CD8-positive, alpha-beta memory T cell (primary cell): ENCODE results near the gene RHBDL1. TPM values are rescaled to one million over a fixed set of nuclear protein-coding genes. Genes with fewer than 3 reads are reported as not detected.
"Not testable (repeated sequence)": the region's sequence is repeated elsewhere in the genome, so short reads cannot be mapped to it uniquely, and the experiment has no call there.

Experiments
- CTCF ChIA-PET: fragments of 350-600 bp; sonication (Branson Sonifier 250); formaldehyde crosslinking; loops from one replicate; lab custom pipeline; 2021; ENCODE audit warnings: antibody characterized with exemption; lab: Charles Lee
- POLR2A ChIA-PET: fragments of 350-600 bp; sonication (Branson Sonifier 250); formaldehyde crosslinking; loops from one replicate; lab custom pipeline; 2021; ENCODE audit warnings: antibody characterized with exemption; lab: Charles Lee
- DNase-seq, 5 donors: peaks; one replicate each; pipeline versions ENCODE4 v3.0.0 to v3.0.0-alpha.2; 2020 to 2022; ENCODE audit warnings: mixed read lengths in 1 of 5
- H3K27ac ChIP-seq: one replicate; pipeline ENCODE4 v1.7.0; 2013; ENCODE audit warnings: low read depth, mild to moderate bottlenecking, low read length, moderate library complexity
- H3K27me3 ChIP-seq: 2 replicates; pipeline ENCODE4 v1.7.0; 2013; ENCODE audit warnings: low read length, mild to moderate bottlenecking; ENCODE audit not compliant: insufficient read depth, poor library complexity, severe bottlenecking
- H3K36me3 ChIP-seq: 2 replicates; pipeline ENCODE4 v1.7.0; 2013; ENCODE audit warnings: mild to moderate bottlenecking, low read length, moderate library complexity; ENCODE audit not compliant: insufficient read depth
- H3K4me1 ChIP-seq: 2 replicates; pipeline ENCODE4 v1.7.0; 2013; ENCODE audit warnings: mild to moderate bottlenecking, low read length, moderate library complexity; ENCODE audit not compliant: insufficient read depth
- H3K4me3 ChIP-seq: 2 replicates; pipeline ENCODE4 v1.7.0; 2013; ENCODE audit warnings: mild to moderate bottlenecking, low read length
- H3K9me3 ChIP-seq: 2 replicates; pipeline ENCODE4 v1.7.0; 2013; ENCODE audit warnings: mild to moderate bottlenecking, low read length
- H3K27ac Mint-ChIP-seq, 8 donors: one replicate each; pipeline ENCODE4 v1.8.0; 2020 to 2021; ENCODE audit warnings: mixed read lengths in 8 of 8, mild to moderate bottlenecking in 6 of 8, inconsistent platforms in 3 of 8, moderate library complexity in 3 of 8
- H3K27me3 Mint-ChIP-seq, 2 donors: one replicate each; pipeline ENCODE4 v1.8.0; 2020 to 2021; ENCODE audit warnings: mixed read lengths in 2 of 2, mild to moderate bottlenecking in 1 of 2, moderate library complexity in 1 of 2
- H3K36me3 Mint-ChIP-seq, 3 donors: one replicate each; pipeline ENCODE4 v1.8.0; 2020 to 2021; ENCODE audit warnings: mixed read lengths in 3 of 3, inconsistent platforms in 1 of 3, mild to moderate bottlenecking in 1 of 3
- H3K4me1 Mint-ChIP-seq, 3 donors: one replicate each; pipeline ENCODE4 v1.8.0; 2020 to 2021; ENCODE audit warnings: mixed read lengths in 3 of 3, inconsistent platforms in 1 of 3, mild to moderate bottlenecking in 1 of 3
- H3K4me3 Mint-ChIP-seq, 7 donors: one replicate each; pipeline ENCODE4 v1.8.0; 2020 to 2021; ENCODE audit warnings: mixed read lengths in 7 of 7, mild to moderate bottlenecking in 6 of 7, moderate library complexity in 4 of 7, inconsistent platforms in 2 of 7
- H3K9me3 Mint-ChIP-seq, 5 donors: one replicate each; pipeline ENCODE4 v1.8.0; 2020 to 2022; ENCODE audit warnings: mixed read lengths in 5 of 5, mild to moderate bottlenecking in 3 of 5, moderate library complexity in 2 of 5, inconsistent platforms in 1 of 5
- polyA plus RNA-seq: library from polyadenylated mRNA; unstranded; fragments of 300-500 nt; fragmentation: Illumina TruSeq; gene quantifications from one replicate; pipeline ENCODE4 v1.2.3, GENCODE V29; 2021
- total RNA-seq, 2 experiments: library from RNA; stranded (reverse); gene quantifications; one replicate each; pipeline ENCODE4 v1.2.3, GENCODE V29; 2021

Gene RHBDL1
- total and polyA plus RNA-seq, 3 experiments from 2014 or later = 0.29 to 0.44 (median 0.33) TPM

GRCh38 chr16:691242-691641, 15.8 kb downstream of the RHBDL1 start:
- H3K36me3 ChIP-seq, H3K27me3 ChIP-seq, H3K9me3 ChIP-seq, DNase-seq, H3K4me3 ChIP-seq, H3K27ac ChIP-seq, CTCF ChIA-PET, H3K27me3 Mint-ChIP-seq, H3K9me3 Mint-ChIP-seq: not testable (repeated sequence)
- peak overlapping the region in 6 of 7 donors; percentile 57 to 96 (median 88) for H3K4me3 Mint-ChIP-seq
- POLR2A ChIA-PET = interaction anchor here (2.0 kb wide), 1 partner anchor 30 kb away, joined by 12 read pairs; the partner anchor contains the start of gene ANTKMT
- peaks cover 26 to 45% (median 28%) of the 10 kb centered on the region in 3 donors for H3K4me1 Mint-ChIP-seq
- H3K4me1 ChIP-seq = peaks cover 26% of the 10 kb centered on the region
- H3K27ac Mint-ChIP-seq = peak overlapping the region in 4 of 8 donors; percentile 79 to 95 (median 88)
- H3K36me3 Mint-ChIP-seq = peaks cover 0 to 11% (median 0%) of the 10 kb centered on the region in 3 donors

- Mint-ChIP-seq H3K4me3 (peak overlapping the region in 6 of 7 donors; percentile 1 to 96 (median 38)), H3K27ac (peak overlapping the region in 5 of 8 donors; percentile 18 to 95 (median 42)), H3K9me3 (no peaks in the 10 kb centered on the region), H3K36me3 (peaks cover 0 to 8% (median 0%) of the 10 kb centered on the region in 3 donors), H3K4me1 (peaks cover 26 to 54% (median 32%) of the 10 kb centered on the region in 3 donors), H3K27me3 (peaks cover 0 to 1% of the 10 kb centered on the region in 2 donors)
- Histone ChIP-seq H3K9me3 (no peaks in the 10 kb centered on the region), H3K36me3 (no peaks in the 10 kb centered on the region), H3K27ac (no peak overlapping the region), H3K27me3 (no peaks in the 10 kb centered on the region), H3K4me1 (peaks cover 28% of the 10 kb centered on the region), H3K4me3 (no peak overlapping the region)
- CTCF ChIA-PET = interaction anchor here (1.2 kb wide), 1 partner anchor 11 kb away, joined by 4 read pairs; no protein-coding TSS in a partner anchor
- no peak for DNase-seq
- POLR2A ChIA-PET = interaction anchor here (0.6 kb wide), 1 partner anchor 8 kb away, joined by 4 read pairs; the partner anchor contains the start of gene JMJD8
These were observed 17.1 kb downstream of the RHBDL1 start for GRCh38 chr16:692356-693108.

- ChIA-PET CTCF (interaction anchor here (1.2 kb wide), 1 partner anchor 12 kb away, joined by 4 read pairs; no protein-coding TSS in a partner anchor), POLR2A (interaction anchor here (0.6 kb wide), 1 partner anchor 9 kb away, joined by 4 read pairs; the partner anchor contains the start of gene JMJD8)
- H3K27ac Mint-ChIP-seq = peak overlapping the region in 2 of 8 donors; percentile 64 to 95
- peak overlapping the region in 3 of 7 donors; percentile 24 to 84 (median 34) for H3K4me3 Mint-ChIP-seq
- peaks cover 0 to 1% of the 10 kb centered on the region in 2 donors for H3K27me3 Mint-ChIP-seq
- Histone ChIP-seq H3K36me3 (no peaks in the 10 kb centered on the region), H3K4me1 (peaks cover 26% of the 10 kb centered on the region), H3K27me3 (no peaks in the 10 kb centered on the region), H3K4me3 (no peak overlapping the region), H3K27ac (no peak overlapping the region), H3K9me3 (no peaks in the 10 kb centered on the region)
- peaks cover 0 to 6% (median 0%) of the 10 kb centered on the region in 3 donors for H3K36me3 Mint-ChIP-seq
- no peaks in the 10 kb centered on the region for H3K9me3 Mint-ChIP-seq
- H3K4me1 Mint-ChIP-seq = peaks cover 26 to 54% (median 32%) of the 10 kb centered on the region in 3 donors
- DNase-seq = no peak
These were observed 17.9 kb downstream of the RHBDL1 start for GRCh38 chr16:693364-693763.

GRCh38 chr16:693766-694165, 18.3 kb downstream of the RHBDL1 start:
- Histone ChIP-seq H3K27me3 (no peaks in the 10 kb centered on the region), H3K4me3 (no peak overlapping the region), H3K36me3 (no peaks in the 10 kb centered on the region), H3K9me3 (no peaks in the 10 kb centered on the region), H3K27ac (no peak overlapping the region), H3K4me1 (peaks cover 22% of the 10 kb centered on the region)
- peak overlapping the region in 3 of 7 donors; percentile 24 to 34 (median 29) for H3K4me3 Mint-ChIP-seq
- POLR2A ChIA-PET = no interaction called here
- peaks cover 0 to 6% (median 0%) of the 10 kb centered on the region in 3 donors for H3K36me3 Mint-ChIP-seq
- peak in 3 of 5 donors; percentile 33 to 53 (median 43) for DNase-seq
- peaks cover 0 to 1% of the 10 kb centered on the region in 2 donors for H3K27me3 Mint-ChIP-seq
- H3K9me3 Mint-ChIP-seq = no peaks in the 10 kb centered on the region
- peaks cover 26 to 53% (median 31%) of the 10 kb centered on the region in 3 donors for H3K4me1 Mint-ChIP-seq
- CTCF ChIA-PET = interaction anchor here (1.2 kb wide), 1 partner anchor 12 kb away, joined by 4 read pairs; no protein-coding TSS in a partner anchor
- H3K27ac Mint-ChIP-seq = peak overlapping the region in 1 of 8 donors; percentile 95

GRCh38 chr16:694187-694862, 18.9 kb downstream of the RHBDL1 start:
- no peaks in the 10 kb centered on the region for H3K36me3 ChIP-seq
- H3K4me3 ChIP-seq = peak overlapping the region; percentile 51
- POLR2A ChIA-PET = interaction anchor here (0.7 to 2.1 kb wide), 5 partner anchors 10 to 58 kb away, joined by 4 to 15 read pairs (median 8); partner anchors contain the start of genes JMJD8, METTL26 and STUB1
- CTCF ChIA-PET = interaction anchor here (1.1 to 1.8 kb wide), 3 partner anchors 12 to 47 kb away, joined by 5 to 7 read pairs (median 7); partner anchors contain the start of genes CIAO3 and RHOT2
- peak overlapping the region; percentile 31 for H3K27ac ChIP-seq
- no peaks in the 10 kb centered on the region for H3K27me3 ChIP-seq
- no peaks in the 10 kb centered on the region for H3K9me3 Mint-ChIP-seq
- peak overlapping the region; percentile 74 to 90 (median 79) for H3K4me3 Mint-ChIP-seq
- H3K27ac Mint-ChIP-seq = peak overlapping the region in 5 of 8 donors; percentile 43 to 60 (median 51)
- H3K27me3 Mint-ChIP-seq = peaks cover 0 to 1% of the 10 kb centered on the region in 2 donors
- H3K4me1 Mint-ChIP-seq = peaks cover 32 to 53% (median 32%) of the 10 kb centered on the region in 3 donors
- H3K4me1 ChIP-seq = peaks cover 22% of the 10 kb centered on the region
- no peak for DNase-seq
- peaks cover 0 to 6% (median 0%) of the 10 kb centered on the region in 3 donors for H3K36me3 Mint-ChIP-seq
- no peaks in the 10 kb centered on the region for H3K9me3 ChIP-seq

GRCh38 chr16:694863-695354, 19.4 kb downstream of the RHBDL1 start:
- Histone ChIP-seq H3K4me3 (peak overlapping the region; percentile 51), H3K27ac (peak overlapping the region; percentile 31), H3K4me1 (peaks cover 23% of the 10 kb centered on the region), H3K36me3 (no peaks in the 10 kb centered on the region), H3K9me3 (no peaks in the 10 kb centered on the region), H3K27me3 (no peaks in the 10 kb centered on the region)
- ChIA-PET POLR2A (interaction anchor here (0.5 to 2.1 kb wide), 15 partner anchors 11 to 917 kb away, joined by 3 to 21 read pairs (median 5); partner anchors contain the start of genes ANTKMT, CCDC78, CIAO3 and CRAMP1), CTCF (interaction anchor here (1.0 to 1.8 kb wide), 8 partner anchors 13 to 59 kb away, joined by 3 to 10 read pairs (median 4); partner anchors contain the start of genes CIAO3, METTL26, RHOT2 and STUB1)
- H3K4me1 Mint-ChIP-seq = peaks cover 28 to 51% (median 37%) of the 10 kb centered on the region in 3 donors
- H3K36me3 Mint-ChIP-seq = peaks cover 0 to 5% (median 0%) of the 10 kb centered on the region in 3 donors
- H3K9me3 Mint-ChIP-seq = no peaks in the 10 kb centered on the region
- peak overlapping the region in 2 of 8 donors; percentile 41 to 67 for H3K27ac Mint-ChIP-seq
- DNase-seq = peak in 2 of 5 donors; percentile 31 to 55
- H3K4me3 Mint-ChIP-seq = peak overlapping the region in 6 of 7 donors; percentile 23 to 84 (median 70)
- H3K27me3 Mint-ChIP-seq = peaks cover 0 to 1% of the 10 kb centered on the region in 2 donors
